GM12878 (cell line): ENCODE measurements around the gene FCER1G. TPM values are rescaled to one million over a fixed set of nuclear protein-coding genes. Genes with fewer than 3 reads are reported as not detected.

ENCODE experiments used
- ATAC-seq: fragments of 200-7000 bp; cut with Tn5 transposase; 3 replicates; pipeline ENCODE4 v1.9.1; 2020; ENCODE audit warnings: mild to moderate bottlenecking, moderate library complexity
- BruUV-seq: library from RNA; stranded (reverse); fragments of 400-500 nt; replicated peaks from 2 replicates; lab custom pipeline; 2021; lab: Mats Ljungman, UMichigan
- CTCF ChIA-PET: fragments of 300-600 bp; sonication (Branson Sonifier 250); formaldehyde crosslinking; extraction: SDS; loops from one replicate; lab custom pipeline; 2021; ENCODE audit warnings: inconsistent platforms; lab: Yijun Ruan, JAX
- POLR2A ChIA-PET: fragments of 350-600 bp; formaldehyde crosslinking; extraction: SDS; loops from one replicate; lab custom pipeline; 2021; ENCODE audit warnings: inconsistent platforms; lab: Charles Lee
- RAD21 ChIA-PET: fragments of 300-600 bp; sonication (Branson Sonifier 250); formaldehyde crosslinking; loops from one replicate; lab custom pipeline; 2023; ENCODE audit warnings: antibody characterized with exemption; ENCODE audit not compliant: unreplicated experiment; lab: Charles Lee
- SMC1A ChIA-PET: fragments of 300-600 bp; sonication (Branson Sonifier 250); formaldehyde crosslinking; loops from one replicate; lab custom pipeline; 2023; ENCODE audit not compliant: unreplicated experiment, uncharacterized antibody; lab: Charles Lee
- DNase-seq: peaks from one replicate; pipeline ENCODE4 v3.0.0-alpha.2; 2011; ENCODE audit warnings: low read depth, low spot score
- FAIRE-seq: peaks from 3 replicates; lab custom pipeline; 2011; peaks lifted over from hg19 to GRCh38; lab: Jason Lieb, UNC
- H2AFZ ChIP-seq: 2 replicates; pipeline ENCODE4 v1.6.0; 2011; ENCODE audit warnings: low read depth, low read length, control low read depth; ENCODE audit not compliant: control insufficient read depth
- H3K27ac ChIP-seq: 2 replicates; pipeline ENCODE4 v1.5.1; 2011; ENCODE audit warnings: control low read depth; ENCODE audit not compliant: control insufficient read depth, insufficient read depth
- H3K27me3 ChIP-seq, 2 experiments: replicated peaks in 1 of 2; 2 replicates each; pipeline versions ENCODE4 v1.6.0 to v1.6.1; 2011; ENCODE audit warnings: low read length in 1 of 2; ENCODE audit not compliant: control insufficient read depth in 2 of 2, insufficient read depth in 2 of 2
- H3K36me3 ChIP-seq, 2 experiments: 2 replicates each; pipeline ENCODE4 v1.5.1; 2011; ENCODE audit warnings: low read length in 1 of 2; ENCODE audit not compliant: control insufficient read depth in 2 of 2, insufficient read depth in 2 of 2
- H3K4me1 ChIP-seq: 2 replicates; pipeline ENCODE4 v1.6.1; 2011; ENCODE audit warnings: mild to moderate bottlenecking, low read length, moderate library complexity, mixed read lengths; ENCODE audit not compliant: control insufficient read depth, insufficient read depth
- H3K4me2 ChIP-seq: 2 replicates; pipeline ENCODE4 v1.6.0; 2011; ENCODE audit warnings: control low read depth; ENCODE audit not compliant: control insufficient read depth, insufficient read depth
- H3K4me3 ChIP-seq: fragments of 200-600 bp; sonication (generic); 2 replicates; pipeline ENCODE4 v1.5.1; 2016
- H3K79me2 ChIP-seq: 2 replicates; pipeline ENCODE4 v1.6.0; 2011; ENCODE audit warnings: low read length; ENCODE audit not compliant: control insufficient read depth, insufficient read depth
- H3K9ac ChIP-seq: 2 replicates; pipeline ENCODE4 v1.8.0; 2011; ENCODE audit warnings: low read length, control low read depth, mixed read lengths; ENCODE audit not compliant: control insufficient read depth, insufficient read depth
- H3K9me3 ChIP-seq: replicated peaks from 3 replicates; pipeline ENCODE4 v1.5.1; 2011; ENCODE audit warnings: mild to moderate bottlenecking, low read length; ENCODE audit not compliant: control insufficient read depth, insufficient read depth
- H4K20me1 ChIP-seq: 2 replicates; pipeline ENCODE4 v1.6.0; 2011; ENCODE audit not compliant: control insufficient read depth, insufficient read depth
- BACH1 ChIP-seq: fragments of 450-650 bp; IDR thresholded peaks from 2 replicates; pipeline ENCODE4 v1.6.1; 2017; ENCODE audit warnings: mild to moderate bottlenecking, borderline replicate concordance
- EP300 ChIP-seq, 2 experiments: fragments of 150-350 bp in 1 of 2; IDR thresholded peaks; 2 replicates each; pipeline ENCODE4 v1.6.1; 2011 to 2012; ENCODE audit warnings: low read depth in 2 of 2, low read length in 2 of 2, borderline replicate concordance in 1 of 2, improper control_type of control experiment in 1 of 2, inconsistent platforms in 1 of 2; ENCODE audit not compliant: control insufficient read depth in 1 of 2
- ESRRA ChIP-seq: IDR thresholded peaks from 2 replicates; pipeline ENCODE4 v1.6.1; 2012; ENCODE audit warnings: mild to moderate bottlenecking, low read length, improper control_type of control experiment
- FOS ChIP-seq: IDR thresholded peaks from 3 replicates; pipeline ENCODE4 v1.6.1; 2011; ENCODE audit warnings: borderline replicate concordance; ENCODE audit not compliant: insufficient read length; ENCODE audit errors: extremely low read depth
- GABPA ChIP-seq: IDR thresholded peaks from 2 replicates; pipeline ENCODE4 v1.6.1; 2014; ENCODE audit warnings: antibody characterized with exemption, low read depth, mild to moderate bottlenecking, inconsistent platforms
- IKZF1 ChIP-seq: fragments of 450-650 bp; conservative IDR thresholded peaks from 2 replicates; pipeline ENCODE4 v1.6.1; 2017; ENCODE audit warnings: antibody characterized with exemption, mild to moderate bottlenecking
- KLF5 ChIP-seq: fragments of 450-650 bp; IDR thresholded peaks from 2 replicates; pipeline ENCODE4 v1.6.1; 2014; ENCODE audit warnings: mild to moderate bottlenecking; ENCODE audit not compliant: partially characterized antibody
- POLR2A ChIP-seq: IDR thresholded peaks from 2 replicates; pipeline ENCODE4 v1.6.1; 2011; ENCODE audit warnings: low read depth, mild to moderate bottlenecking, low read length
- POLR2AphosphoS2 ChIP-seq: IDR thresholded peaks from 2 replicates; pipeline ENCODE4 v1.6.1; 2011; ENCODE audit warnings: low read depth, mild to moderate bottlenecking, low read length, improper control_type of control experiment, moderate library complexity
- RELB ChIP-seq: fragments of 450-650 bp; IDR thresholded peaks from 2 replicates; pipeline ENCODE4 v1.6.1; 2017; ENCODE audit warnings: low read depth, mild to moderate bottlenecking, moderate library complexity
- SMC3 ChIP-seq: IDR thresholded peaks from 2 replicates; pipeline ENCODE4 v1.6.1; 2011; ENCODE audit warnings: low read length, improper control_type of control experiment, borderline replicate concordance
- SPI1 ChIP-seq: IDR thresholded peaks from 2 replicates; pipeline ENCODE4 v1.6.1; 2011; ENCODE audit warnings: low read depth, mild to moderate bottlenecking, low read length, moderate library complexity, borderline replicate concordance; ENCODE audit not compliant: insufficient read depth
- TARDBP ChIP-seq: IDR thresholded peaks from 2 replicates; pipeline ENCODE4 v1.6.1; 2016; ENCODE audit warnings: borderline replicate concordance
- ZSCAN29 ChIP-seq: fragments of 450-650 bp; IDR thresholded peaks from 2 replicates; pipeline ENCODE4 v1.6.1; 2017; ENCODE audit warnings: mild to moderate bottlenecking, moderate library complexity
- WGBS: methylation state at CpG from one replicate; pipeline ENCODE4 v1.1.6; 2016; ENCODE audit warnings: low lambda C conversion rate; ENCODE audit not compliant: insufficient replicate concordance, insufficient coverage; ENCODE audit errors: missing lambda C conversion rate; 5-methylcytosine and 5-hydroxymethylcytosine counted together
- in situ Hi-C: fragments of 300-500 bp; cut with MboI; formaldehyde crosslinking; loops from 9 replicates; pipeline ENCODE4 v1.14.3; 2018; ENCODE audit warnings: mixed read lengths
- intact Hi-C: fragments of 100-400 bp; cut with micrococcal nuclease; formaldehyde crosslinking; loops from one replicate; pipeline ENCODE4 v1.14.2; 2022; ENCODE audit not compliant: unreplicated experiment
- polyA plus RNA-seq, 11 experiments: library from polyadenylated mRNA; depleted of rRNA in 4 of 11; unstranded in 6 of 11; stranded (reverse) in 5 of 11; fragments of >200 nt; fragmentation: Nextera tagmentation in 4 of 11; fragmentation: Illumina TruSeq in 1 of 11; extraction: Ambion mirVana in 4 of 11; extraction: Trizol in 1 of 11; gene quantifications; 1 replicate in 1 of 11; 2 replicates in 10 of 11; pipeline versions ENCODE4 v1.2.1 to v1.2.3, GENCODE V29; 2011 to 2016; ENCODE audit warnings: inconsistent platforms in 2 of 11, missing spikeins in 2 of 11, low read depth in 1 of 11
- total RNA-seq, 4 experiments: library from RNA; depleted of rRNA in 3 of 4; stranded (reverse); fragments of >200 nt in 3 of 4; fragmentation: Illumina TruSeq in 1 of 4; extraction: Trizol in 1 of 4; gene quantifications; 2 replicates each; pipeline versions ENCODE4 v1.2.1 to v1.2.3, GENCODE V29; 2013 to 2021
- TF ChIP-seq, protein P1 (sequence below): fragments of 450-650 bp; IDR thresholded peaks from 2 replicates; pipeline ENCODE4 v1.6.1; 2018; ENCODE audit warnings: mild to moderate bottlenecking, low read depth, moderate library complexity; ENCODE audit not compliant: partially characterized antibody
- TF ChIP-seq, protein P2 (sequence below): IDR thresholded peaks from 2 replicates; pipeline ENCODE4 v1.6.1; 2012; ENCODE audit warnings: mild to moderate bottlenecking, low read depth, low read length

The FCER1G gene
- total and polyA plus RNA-seq, 10 of the 15 experiments (the other 5 are each of a cell fraction or from before 2014, with no cell fraction given) = 0.40 to 1.9 (median 0.89) TPM

DNA sequence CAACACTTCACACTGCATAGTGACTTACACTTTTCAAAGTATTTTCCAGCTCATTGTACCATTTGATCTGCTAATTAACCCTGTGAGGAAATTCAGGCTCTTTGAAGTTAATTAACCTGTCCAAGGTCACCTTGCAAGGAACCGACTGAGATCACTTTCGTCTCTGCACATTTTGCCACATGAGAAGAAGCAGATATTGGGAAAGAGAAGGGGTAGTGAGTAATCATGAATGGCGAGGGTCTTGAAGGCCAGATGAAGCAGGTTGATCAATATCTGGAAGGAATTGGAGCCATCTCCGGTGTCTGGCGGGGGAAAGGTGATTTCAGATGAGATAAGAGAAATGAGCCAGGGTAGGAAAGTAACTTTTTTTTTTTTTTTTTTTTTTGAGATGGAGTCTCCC, 4.9 kb downstream of the FCER1G start:
- WGBS = 55% methylated on average over 5 of the region's 5 CpGs
- ChIA-PET RAD21 (interaction anchor here (1.6 to 2.1 kb wide), 3 partner anchors 9 to 162 kb away, joined by 3 to 6 read pairs (median 4); no protein-coding TSS in a partner anchor), CTCF (interaction anchor here (1.2 to 17.1 kb wide), 7 partner anchors 10 to 162 kb away, joined by 3 to 385 read pairs (median 12); partner anchors contain the start of genes CFAP126 and NDUFS2), POLR2A (interaction anchor here (0.5 to 5.7 kb wide), 2 partner anchors 17 to 150 kb away, joined by 3 to 24 read pairs; partner anchors contain the start of genes ARHGAP30 and NDUFS2), SMC1A (interaction anchor here (0.6 to 1.9 kb wide), 10 partner anchors 10 to 150 kb away, joined by 3 to 9 read pairs (median 4); partner anchors contain the start of genes ARHGAP30 and PPOX)
- H3K27ac ChIP-seq = no peak overlapping the region
- BruUV-seq = no TSS peak
- no peaks in the 10 kb centered on the region for H3K9me3 ChIP-seq
- no peak overlapping the region for H3K9ac ChIP-seq
- H3K4me2 ChIP-seq = no peak overlapping the region
- FAIRE-seq = no peak
- H3K27me3 ChIP-seq = no peaks in the 10 kb centered on the region
- DNase-seq = no peak
- in situ Hi-C loops (no loop called here), intact Hi-C loops (no loop called here)
- H3K79me2 ChIP-seq = no peaks in the 10 kb centered on the region
- H4K20me1 ChIP-seq = no peaks in the 10 kb centered on the region
- peaks cover 22% of the 10 kb centered on the region for H3K4me1 ChIP-seq
- H3K4me3 ChIP-seq = no peak overlapping the region
- H3K36me3 ChIP-seq = peaks cover 2 to 3% of the 10 kb centered on the region in 2 experiments; a peak in 2 of 4 replicates
- TF ChIP-seq POLR2A (no peak), RELB (no peak), ZSCAN29 (no peak), IKZF1 (no peak), SPI1 (no peak), SMC3 (no peak), POLR2AphosphoS2 (no peak), KLF5 (no peak), FOS (no peak), ESRRA (no peak), EP300 (IDR thresholded peaks at IDR 0.05; ENCODE audit: borderline replicate concordance in 1 of 2, control insufficient read depth in 1 of 2, low read depth in 2 of 2, low read length in 2 of 2) (no peak), GABPA (no peak), TARDBP (no peak), BACH1 (no peak)
- TF ChIP-seq, protein P1, sequence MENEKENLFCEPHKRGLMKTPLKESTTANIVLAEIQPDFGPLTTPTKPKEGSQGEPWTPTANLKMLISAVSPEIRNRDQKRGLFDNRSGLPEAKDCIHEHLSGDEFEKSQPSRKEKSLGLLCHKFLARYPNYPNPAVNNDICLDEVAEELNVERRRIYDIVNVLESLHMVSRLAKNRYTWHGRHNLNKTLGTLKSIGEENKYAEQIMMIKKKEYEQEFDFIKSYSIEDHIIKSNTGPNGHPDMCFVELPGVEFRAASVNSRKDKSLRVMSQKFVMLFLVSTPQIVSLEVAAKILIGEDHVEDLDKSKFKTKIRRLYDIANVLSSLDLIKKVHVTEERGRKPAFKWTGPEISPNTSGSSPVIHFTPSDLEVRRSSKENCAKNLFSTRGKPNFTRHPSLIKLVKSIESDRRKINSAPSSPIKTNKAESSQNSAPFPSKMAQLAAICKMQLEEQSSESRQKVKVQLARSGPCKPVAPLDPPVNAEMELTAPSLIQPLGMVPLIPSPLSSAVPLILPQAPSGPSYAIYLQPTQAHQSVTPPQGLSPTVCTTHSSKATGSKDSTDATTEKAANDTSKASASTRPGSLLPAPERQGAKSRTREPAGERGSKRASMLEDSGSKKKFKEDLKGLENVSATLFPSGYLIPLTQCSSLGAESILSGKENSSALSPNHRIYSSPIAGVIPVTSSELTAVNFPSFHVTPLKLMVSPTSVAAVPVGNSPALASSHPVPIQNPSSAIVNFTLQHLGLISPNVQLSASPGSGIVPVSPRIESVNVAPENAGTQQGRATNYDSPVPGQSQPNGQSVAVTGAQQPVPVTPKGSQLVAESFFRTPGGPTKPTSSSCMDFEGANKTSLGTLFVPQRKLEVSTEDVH = no peak
- TF ChIP-seq, protein P2, sequence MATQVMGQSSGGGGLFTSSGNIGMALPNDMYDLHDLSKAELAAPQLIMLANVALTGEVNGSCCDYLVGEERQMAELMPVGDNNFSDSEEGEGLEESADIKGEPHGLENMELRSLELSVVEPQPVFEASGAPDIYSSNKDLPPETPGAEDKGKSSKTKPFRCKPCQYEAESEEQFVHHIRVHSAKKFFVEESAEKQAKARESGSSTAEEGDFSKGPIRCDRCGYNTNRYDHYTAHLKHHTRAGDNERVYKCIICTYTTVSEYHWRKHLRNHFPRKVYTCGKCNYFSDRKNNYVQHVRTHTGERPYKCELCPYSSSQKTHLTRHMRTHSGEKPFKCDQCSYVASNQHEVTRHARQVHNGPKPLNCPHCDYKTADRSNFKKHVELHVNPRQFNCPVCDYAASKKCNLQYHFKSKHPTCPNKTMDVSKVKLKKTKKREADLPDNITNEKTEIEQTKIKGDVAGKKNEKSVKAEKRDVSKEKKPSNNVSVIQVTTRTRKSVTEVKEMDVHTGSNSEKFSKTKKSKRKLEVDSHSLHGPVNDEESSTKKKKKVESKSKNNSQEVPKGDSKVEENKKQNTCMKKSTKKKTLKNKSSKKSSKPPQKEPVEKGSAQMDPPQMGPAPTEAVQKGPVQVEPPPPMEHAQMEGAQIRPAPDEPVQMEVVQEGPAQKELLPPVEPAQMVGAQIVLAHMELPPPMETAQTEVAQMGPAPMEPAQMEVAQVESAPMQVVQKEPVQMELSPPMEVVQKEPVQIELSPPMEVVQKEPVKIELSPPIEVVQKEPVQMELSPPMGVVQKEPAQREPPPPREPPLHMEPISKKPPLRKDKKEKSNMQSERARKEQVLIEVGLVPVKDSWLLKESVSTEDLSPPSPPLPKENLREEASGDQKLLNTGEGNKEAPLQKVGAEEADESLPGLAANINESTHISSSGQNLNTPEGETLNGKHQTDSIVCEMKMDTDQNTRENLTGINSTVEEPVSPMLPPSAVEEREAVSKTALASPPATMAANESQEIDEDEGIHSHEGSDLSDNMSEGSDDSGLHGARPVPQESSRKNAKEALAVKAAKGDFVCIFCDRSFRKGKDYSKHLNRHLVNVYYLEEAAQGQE = no peak
- H2AFZ ChIP-seq = no peak overlapping the region
- no peak for ATAC-seq
